GM21786 (cell line): ENCODE measurements around the gene SUGCT.

Experiments used
- ATAC-seq: cut with Tn5 transposase; IDR thresholded peaks from one replicate; pipeline ENCODE4 v1.9.1; 2021; ENCODE audit not compliant: unreplicated experiment

SUGCT gene

GRCh38 chr7:40887099-40887498, 752.3 kb downstream of the SUGCT start:
- ATAC-seq: no peak

DNA sequence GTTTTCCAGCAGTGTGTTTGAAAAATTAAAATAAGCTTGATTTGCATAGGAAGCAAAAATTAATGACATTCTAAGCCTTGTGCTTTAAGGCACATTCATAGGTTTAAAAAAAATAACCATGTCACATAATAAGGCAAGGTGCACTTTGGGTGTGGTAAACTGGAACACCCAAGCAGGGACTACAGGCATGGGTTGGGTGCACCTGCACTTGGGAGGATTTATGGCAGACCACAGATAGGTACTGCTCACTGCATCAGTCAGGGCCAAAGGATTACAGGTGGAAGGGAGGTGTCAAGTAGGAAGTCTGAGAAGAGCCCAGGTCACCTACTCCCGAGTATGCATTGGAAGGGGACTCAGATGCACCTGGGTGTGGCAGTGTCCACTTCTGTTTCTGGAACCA, 753.7 kb downstream of the SUGCT start:
- ATAC-seq: no peak

- ATAC-seq: no peak
These were observed 754.3 kb downstream of the SUGCT start for GRCh38 chr7:40889099-40889498.

DNA sequence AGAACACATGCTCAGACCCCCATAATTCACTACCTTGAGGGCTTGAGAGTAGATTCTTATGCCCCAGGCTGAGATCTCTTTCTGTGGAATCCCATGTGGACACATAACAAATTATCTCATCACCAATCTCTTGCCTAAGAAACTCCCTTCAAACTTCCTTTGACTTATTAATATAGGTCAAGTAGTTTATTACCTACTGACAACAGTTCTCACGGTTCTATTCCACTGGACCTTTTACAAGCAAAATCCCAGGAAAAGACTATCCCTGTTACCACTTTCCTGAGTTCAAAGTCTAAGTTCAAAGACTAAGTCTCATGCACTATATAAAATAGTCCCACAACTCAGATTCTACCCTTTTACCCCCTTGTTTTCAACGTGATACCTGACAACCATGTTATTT, 754.7 kb downstream of the SUGCT start:
- ATAC-seq: no peak

GRCh38 chr7:40890088-40890692, 755.4 kb downstream of the SUGCT start:
- ATAC-seq: no peak

DNA sequence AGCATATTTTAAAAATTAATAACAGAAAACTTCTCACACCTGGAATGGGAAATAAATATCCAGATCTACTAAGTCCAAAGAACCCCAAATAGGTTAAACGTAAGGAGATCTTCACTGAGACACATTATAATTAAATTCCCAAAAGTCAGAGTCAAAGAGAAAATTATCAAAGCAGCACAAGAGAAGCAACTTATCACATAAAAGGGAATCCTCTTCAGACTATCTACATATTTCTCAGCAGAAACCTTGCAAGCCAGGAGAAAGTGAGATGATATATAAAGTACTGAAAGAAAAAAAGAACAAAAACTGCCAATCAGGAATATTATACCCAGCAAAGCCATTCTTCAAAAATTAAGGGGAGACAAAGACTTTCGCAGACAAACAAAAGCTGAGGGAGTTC, 756.4 kb downstream of the SUGCT start:
- ATAC-seq: no peak

DNA sequence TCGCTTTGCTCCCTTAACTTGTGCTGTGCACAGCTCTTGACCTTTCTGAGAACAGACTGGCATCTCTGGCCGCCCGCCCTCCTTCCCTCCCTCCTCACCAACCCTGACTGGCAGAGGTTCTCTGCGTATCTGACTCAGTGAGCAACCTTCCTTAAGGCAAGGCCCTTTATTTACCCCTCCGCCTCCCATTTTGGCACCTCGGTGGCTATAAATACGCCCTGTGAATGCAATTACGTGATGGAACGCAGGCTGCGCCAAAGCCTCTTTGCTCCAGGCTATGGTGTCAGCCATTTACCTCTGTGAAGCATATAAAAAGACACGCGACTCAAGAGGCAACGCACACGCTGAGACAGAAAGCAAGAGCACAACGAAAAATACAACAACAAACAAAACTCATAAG, 764.3 kb downstream of the SUGCT start:
- ATAC-seq: no peak

- ATAC-seq: no peak
These were observed 765.1 kb downstream of the SUGCT start for GRCh38 chr7:40899636-40900507.

- ATAC-seq: no peak
These were observed 769.1 kb downstream of the SUGCT start for GRCh38 chr7:40903872-40904271.

GRCh38 chr7:40907286-40907685, 772.5 kb downstream of the SUGCT start:
- no peak for ATAC-seq

DNA sequence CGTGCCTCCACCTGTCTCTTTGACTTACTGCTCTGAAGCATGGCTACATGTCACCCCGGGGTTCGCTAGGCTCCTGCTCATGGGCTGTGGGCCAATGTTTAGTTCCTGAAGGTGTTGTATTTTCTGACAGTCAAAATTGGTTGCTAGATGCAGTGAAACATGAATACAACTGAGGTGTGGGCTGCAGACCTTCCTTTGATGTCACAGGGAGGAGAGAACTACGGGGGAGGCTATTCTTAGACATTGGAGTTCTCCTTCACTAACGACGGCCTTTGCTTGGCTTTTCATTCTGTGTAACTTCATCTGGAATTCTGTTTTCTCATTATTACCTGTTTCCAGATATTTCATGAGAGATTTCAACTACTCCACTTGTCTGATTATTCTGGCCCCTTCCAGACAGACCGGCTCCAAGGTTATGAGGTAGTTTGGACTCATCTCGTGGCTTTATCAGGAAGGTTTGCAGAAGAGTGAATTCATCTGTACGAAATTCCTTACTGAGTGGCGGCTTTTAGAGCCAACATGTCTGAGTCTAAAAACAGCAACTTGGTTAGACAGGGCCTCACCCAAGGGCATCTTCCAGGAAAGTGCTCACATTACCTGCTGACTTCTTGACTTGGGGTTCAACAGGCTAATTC, 774.7 kb downstream of the SUGCT start:
- ATAC-seq: no peak
